NT2/D1 (cell line): ENCODE results near the gene SREBF2.

ENCODE experiments used
- SUZ12 ChIP-seq: IDR thresholded peaks from 2 replicates; pipeline ENCODE4 v1.6.1; 2011; ENCODE audit not compliant: insufficient read length, insufficient read depth; ENCODE audit errors: extremely low read depth
- YY1 ChIP-seq: IDR thresholded peaks from 2 replicates; pipeline ENCODE4 v1.6.1; 2011; ENCODE audit not compliant: insufficient read length, insufficient read depth

DNA sequence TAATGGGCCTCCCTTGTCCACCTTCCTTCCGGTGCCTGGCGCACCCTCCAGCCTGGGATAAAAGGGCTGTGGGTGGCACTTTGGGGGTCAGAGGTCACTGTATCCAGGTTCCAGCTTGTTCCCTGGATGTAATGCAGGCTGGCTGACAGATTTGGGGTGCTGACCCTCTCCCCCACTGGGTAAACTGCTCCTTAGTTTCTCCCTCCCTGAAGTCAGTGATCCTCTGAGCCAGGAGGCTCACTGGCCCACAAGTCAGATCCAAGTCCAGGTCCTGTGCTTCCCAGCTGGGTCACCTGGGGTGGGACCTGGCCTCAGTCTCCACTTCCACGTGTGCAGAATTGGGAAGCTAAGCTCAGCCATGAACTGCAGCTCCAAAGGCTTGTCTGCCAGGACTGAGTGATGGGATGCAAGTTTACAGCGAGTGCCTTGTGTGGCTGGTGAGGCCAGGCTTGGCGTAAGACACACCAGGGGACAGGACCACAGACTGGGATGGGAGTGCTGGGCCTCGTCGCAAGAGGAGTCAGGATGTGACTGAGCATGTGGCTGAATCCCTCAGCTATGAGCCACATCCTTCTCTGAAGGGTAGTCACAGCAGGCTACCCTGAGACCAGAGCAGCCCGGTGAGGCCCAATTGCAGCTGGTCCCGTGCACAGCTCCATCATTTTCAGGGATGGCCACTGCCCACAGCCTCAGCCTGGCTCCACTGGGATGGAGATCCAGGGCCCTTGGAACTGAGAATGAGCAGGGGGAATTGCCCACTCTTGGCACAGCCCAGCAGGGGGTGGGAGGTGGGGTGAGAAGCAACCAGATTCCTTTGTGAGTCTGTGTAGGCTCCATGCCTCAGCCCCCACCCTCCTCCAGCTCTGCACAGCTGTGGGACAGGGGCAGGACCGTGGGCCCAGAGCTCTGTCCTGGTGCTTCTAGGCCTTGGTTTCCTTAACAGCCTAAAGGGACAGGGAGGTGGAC is 74.8 kb downstream of the SREBF2 start:
- TF ChIP-seq YY1 (no peak), SUZ12 (no peak)
